GM12878 (cell line): Measurements from ENCODE around the gene NPBWR2.

Source experiments
- EP300 ChIP-seq, 2 experiments: fragments of 150-350 bp in 1 of 2; IDR thresholded peaks; 2 replicates each; pipeline ENCODE4 v1.6.1; 2011 to 2012; ENCODE audit warnings: low read depth in 2 of 2, low read length in 2 of 2, borderline replicate concordance in 1 of 2, improper control_type of control experiment in 1 of 2, inconsistent platforms in 1 of 2; ENCODE audit not compliant: control insufficient read depth in 1 of 2
- EZH2 ChIP-seq: IDR thresholded peaks from 2 replicates; pipeline ENCODE4 v1.6.1; 2012; ENCODE audit warnings: low read depth, mild to moderate bottlenecking, control low read depth, inconsistent platforms, low read length, borderline replicate concordance; ENCODE audit not compliant: control insufficient read depth
- POLR2A ChIP-seq: IDR thresholded peaks from 2 replicates; pipeline ENCODE4 v1.6.1; 2011; ENCODE audit warnings: low read depth, mild to moderate bottlenecking, low read length
- YY1 ChIP-seq: IDR thresholded peaks from 2 replicates; pipeline ENCODE4 v1.6.1; 2011; ENCODE audit warnings: low read depth, mild to moderate bottlenecking, low read length

DNA sequence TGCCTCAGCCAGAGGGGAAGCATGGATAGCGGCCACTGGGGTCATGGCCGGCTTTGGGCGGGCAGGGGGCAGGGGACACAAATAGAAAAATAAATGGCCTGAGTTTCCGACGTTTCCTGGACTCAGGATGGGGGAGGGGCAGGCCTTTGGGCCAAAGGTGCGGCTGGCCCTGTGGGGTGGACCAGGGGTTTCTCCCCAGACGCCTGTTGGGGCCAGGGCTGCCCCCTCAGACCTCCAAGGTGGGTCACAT lies 50.8 kb downstream of the NPBWR2 start:
- no peak for TF ChIP-seq POLR2A
- TF ChIP-seq EP300 (IDR thresholded peaks at IDR 0.05; ENCODE audit: borderline replicate concordance in 1 of 2, control insufficient read depth in 1 of 2, low read depth in 2 of 2, low read length in 2 of 2): no peak
- no peak for TF ChIP-seq YY1
- no peak for TF ChIP-seq EZH2
